ENCODE data around the gene DMTF1.

DNA sequence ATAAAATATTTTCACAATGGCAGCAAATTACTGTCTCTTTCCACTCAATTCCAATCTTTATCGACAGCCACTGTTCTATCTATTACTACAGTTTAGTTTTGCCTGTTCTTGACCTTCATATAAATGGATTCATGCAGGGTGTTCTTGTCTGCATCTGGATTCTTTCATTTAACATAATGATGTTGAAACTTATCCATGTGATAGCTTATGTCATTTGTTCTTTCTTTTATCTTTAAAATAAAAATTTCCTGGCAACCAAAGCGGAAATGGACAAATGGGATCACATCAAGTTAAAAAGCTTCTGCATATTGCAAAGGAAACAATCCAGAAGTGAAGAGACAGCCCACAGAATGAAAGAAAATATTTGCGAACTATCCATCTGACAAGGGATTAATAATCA is 20.5 kb upstream of the DMTF1 start:
- TF ChIP-seq POLR2A (IDR thresholded peaks at IDR 0.05; ENCODE audit: low read depth, low read length), result no peak
- TF ChIP-seq POLR2AphosphoS5 (IDR thresholded peaks at IDR 0.05; ENCODE audit: low read depth, low read length), result no peak
- TF ChIP-seq TAF1 (IDR thresholded peaks at IDR 0.05; ENCODE audit: low read depth, low read length), result no peak

Data from GM12891 (cell line).